PC-9 (cell line): ENCODE measurements around the gene ARHGEF9.

Experiments
- CTCF ChIP-seq: fragments of 200-600 bp; sonication (generic); conservative IDR thresholded peaks from 2 replicates; pipeline ENCODE4 v1.6.1; 2017; ENCODE audit warnings: mixed run types, antibody characterized with exemption, mild to moderate bottlenecking, moderate library complexity
- EZH2 ChIP-seq: fragments of 200-600 bp; sonication (generic); IDR thresholded peaks from 2 replicates; pipeline ENCODE4 v1.8.0; 2017; ENCODE audit warnings: antibody characterized with exemption, low read depth

DNA sequence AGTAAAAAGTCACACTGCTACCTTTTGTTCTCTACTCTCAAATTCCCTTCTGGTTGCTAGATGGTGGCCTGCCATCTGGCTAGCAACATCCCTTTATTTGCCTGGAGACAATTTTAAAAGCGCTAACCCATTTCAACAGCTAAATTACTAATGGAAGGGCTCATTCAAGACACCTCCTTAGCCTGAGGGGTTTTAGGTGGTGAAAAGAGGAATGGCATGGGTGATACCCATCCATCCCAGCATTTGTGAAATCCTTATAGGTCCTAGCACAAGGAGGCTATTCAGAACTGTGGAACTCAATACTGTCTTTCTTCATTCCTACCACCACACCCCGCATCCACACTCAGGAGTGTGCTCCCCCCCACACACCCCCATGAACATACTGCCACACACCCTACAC is 33.5 kb downstream of the ARHGEF9 start:
- no peak for TF ChIP-seq CTCF
- no peak for TF ChIP-seq EZH2
